Retinal pigment epithelial cell (primary cell): ENCODE measurements around the gene AGBL3.

Experiments used
- DNase-seq: peaks from one replicate; pipeline ENCODE4 v3.0.0-alpha.2; 2010; ENCODE audit warnings: low read depth
- H3K4me3 ChIP-seq: 2 replicates; pipeline ENCODE4 v1.5.1; 2011; ENCODE audit warnings: mild to moderate bottlenecking, low read length, control low read depth, moderate library complexity
- CTCF ChIP-seq: conservative IDR thresholded peaks from 2 replicates; pipeline ENCODE4 v1.5.1; 2011; ENCODE audit warnings: low read depth, low read length, control low read depth, inconsistent platforms

AGBL3 gene

DNA sequence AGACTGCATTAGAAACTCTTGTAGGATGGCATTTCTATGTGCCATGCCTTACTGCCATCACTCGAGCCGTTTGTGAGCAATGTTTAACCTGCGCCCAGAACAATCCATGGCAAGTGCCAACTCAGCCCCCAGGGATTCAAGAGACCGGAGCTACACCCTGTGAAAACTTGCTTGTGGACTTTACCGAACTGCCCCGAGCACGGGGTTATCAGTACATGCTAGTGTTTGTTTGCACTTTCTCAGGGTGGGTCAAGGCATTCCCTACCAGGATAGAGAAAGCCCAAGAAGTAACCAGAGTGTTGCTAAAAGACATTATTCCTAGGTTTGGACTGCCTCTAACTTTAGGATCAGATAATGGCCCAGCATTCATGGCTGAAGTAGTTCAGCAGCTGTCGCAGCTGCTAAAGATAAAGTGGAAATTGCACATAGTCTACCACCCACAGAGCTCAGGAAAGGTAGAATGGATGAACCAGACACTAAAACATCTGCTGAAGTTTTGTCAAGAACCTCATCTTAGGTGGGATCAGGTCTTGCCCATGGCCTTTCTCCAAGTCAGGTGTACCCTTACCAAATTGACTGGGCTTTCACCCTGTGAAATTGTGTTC lies 193.1 kb downstream of the AGBL3 start:
- DNase-seq: no peak
- no peak for TF ChIP-seq CTCF

DNA sequence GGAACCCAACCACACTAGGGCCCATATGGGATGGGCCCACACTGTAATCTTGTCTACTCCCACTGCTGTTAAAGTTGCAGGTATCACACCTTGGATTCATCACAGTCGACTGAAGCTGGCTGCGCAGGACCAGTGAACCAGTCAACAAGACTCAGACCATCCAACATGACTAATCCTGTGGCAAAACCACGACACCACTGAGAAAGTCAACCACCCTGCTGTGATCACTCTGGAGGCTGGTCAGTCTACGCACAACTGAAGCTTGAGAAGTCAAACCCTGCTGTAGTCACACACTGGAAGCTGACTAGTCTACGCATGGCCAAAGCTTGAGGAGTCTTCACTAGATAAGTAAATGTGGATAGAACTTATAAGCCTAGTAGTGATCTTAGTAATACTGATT lies 193.8 kb downstream of the AGBL3 start:
- no peak for DNase-seq
- TF ChIP-seq CTCF: no peak
- H3K4me3 ChIP-seq: no peak overlapping the region

More for the DNA sequence above, 193.1 kb downstream of the AGBL3 start:
- H3K4me3 ChIP-seq: no peak overlapping the region

- H3K4me3 ChIP-seq: no peak overlapping the region
- no peak for TF ChIP-seq CTCF
- no peak for DNase-seq
Measured at GRCh38 chr7:135181261-135181928, 195.1 kb downstream of the AGBL3 start.

GRCh38 chr7:135181929-135182678 lies 195.8 kb downstream of the AGBL3 start:
- TF ChIP-seq CTCF: no peak
- DNase-seq: no peak
- no peak overlapping the region for H3K4me3 ChIP-seq

DNA sequence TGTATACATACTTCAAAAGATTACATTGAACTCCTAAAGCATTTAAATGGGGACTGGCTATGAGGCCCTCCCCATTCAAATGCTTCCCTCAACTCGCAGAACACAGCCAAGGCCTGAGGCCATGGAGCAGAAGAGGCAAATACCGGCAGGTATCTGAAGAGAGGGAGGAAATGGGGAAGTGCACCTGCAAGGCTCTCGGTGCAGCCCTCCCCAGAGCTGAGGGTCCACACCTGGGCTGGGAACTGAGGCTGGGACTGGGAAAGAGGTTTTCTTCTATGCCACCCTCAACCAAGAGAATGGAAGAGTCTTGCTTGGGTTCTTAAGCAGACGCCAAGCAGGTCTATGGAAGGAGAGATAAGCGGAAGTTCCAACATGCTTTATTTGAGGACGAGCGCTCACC lies 197.2 kb downstream of the AGBL3 start:
- TF ChIP-seq CTCF: no peak
- no peak for DNase-seq

GRCh38 chr7:135184254-135184841 lies 198.0 kb downstream of the AGBL3 start:
- H3K4me3 ChIP-seq: no peak overlapping the region
- TF ChIP-seq CTCF: no peak
- DNase-seq: no peak

More for the DNA sequence above, 197.2 kb downstream of the AGBL3 start:
- no peak overlapping the region for H3K4me3 ChIP-seq
